ENCODE results near the gene PPDPF.
"Not testable (repeated sequence)": the region's sequence is repeated elsewhere in the genome, so short reads cannot be mapped to it uniquely, and the experiment has no call there.

Gene PPDPF

GRCh38 chr20:63553251-63553932 lies 32.8 kb downstream of the PPDPF start:
- no peak for DNase-seq

- DNase-seq, result no peak
These were observed 33.3 kb downstream of the PPDPF start, which contains the start of gene FNDC11 for GRCh38 chr20:63553933-63554290. Gene FNDC11 (plus strand): TSS chr20:63554159. CDS start chr20:63555664, 1,505 bp downstream.

GRCh38 chr20:63554361-63555278 lies 34.1 kb downstream of the PPDPF start:
- DNase-seq, result no peak

GRCh38 chr20:63555661-63556381 lies 35.3 kb downstream of the PPDPF start:
- no peak for DNase-seq

GRCh38 chr20:63556873-63557478 lies 36.4 kb downstream of the PPDPF start:
- no peak for DNase-seq

GRCh38 chr20:63557481-63557891 lies 36.9 kb downstream of the PPDPF start:
- DNase-seq, result no peak

- no peak for DNase-seq
These were observed 38.4 kb downstream of the PPDPF start for GRCh38 chr20:63558804-63559484.

- not testable (repeated sequence) for DNase-seq
These were observed 39.1 kb downstream of the PPDPF start for GRCh38 chr20:63559485-63560332.

- DNase-seq, result no peak
These were observed 39.8 kb downstream of the PPDPF start for GRCh38 chr20:63560333-63560805.

GRCh38 chr20:63560856-63561609 lies 40.5 kb downstream of the PPDPF start:
- no peak for DNase-seq

- DNase-seq, result no peak
These were observed 41.2 kb downstream of the PPDPF start for GRCh38 chr20:63561624-63562396.

- DNase-seq, result no peak
These were observed 42.1 kb downstream of the PPDPF start for GRCh38 chr20:63562461-63563224.

GRCh38 chr20:63563225-63563935 lies 42.8 kb downstream of the PPDPF start:
- DNase-seq, result no peak

GRCh38 chr20:63564036-63564810 lies 43.7 kb downstream of the PPDPF start:
- no peak for DNase-seq

- no peak for DNase-seq
These were observed 44.6 kb downstream of the PPDPF start for GRCh38 chr20:63565021-63565698.

GRCh38 chr20:63565699-63566335 lies 45.3 kb downstream of the PPDPF start:
- DNase-seq, result no peak

Measured in hippocampal formation (tissue), 2 donors.